Skin of body (tissue), 3 donors: ENCODE measurements around the gene PCLAF. TPM values are rescaled to one million over a fixed set of nuclear protein-coding genes. Genes with fewer than 3 reads are reported as not detected.

ENCODE experiments used
- DNase-seq: peaks from one replicate; lab custom pipeline; 2025; lab: John Stamatoyannopoulos, UW
- small RNA-seq: library from RNA; depleted of rRNA; stranded (forward); fragments of <200 nt; gene quantifications from one replicate; pipeline ENCODE3, GENCODE V24; 2014; ENCODE audit warnings: low replicate concordance
- total RNA-seq: library from RNA; depleted of rRNA; stranded (reverse); fragments of >200 nt; gene quantifications from one replicate; pipeline ENCODE4 v1.2.3, GENCODE V29; 2014

The PCLAF gene
- total RNA-seq, 1 donor from 2014 or later = 21.2 TPM

- DNase-seq = no peak
Observed at GRCh38 chr15:64324165-64324877, 56.9 kb downstream of the PCLAF start.

GRCh38 chr15:64315216-64315615 is 66.0 kb downstream of the PCLAF start:
- no peak for DNase-seq

GRCh38 chr15:64314456-64314855 is 66.8 kb downstream of the PCLAF start:
- no peak for DNase-seq

Small RNA genes lying within 50 kb of the gene (small RNA-seq; reads per million reads assigned to genes)
- not detected for gene RF00554

Other genes starting within 250 kb of the PCLAF start
- gene SNX22, start 229.7 kb downstream of the PCLAF start, total RNA-seq = 0.99 TPM
- 210 TPM for gene PPIB, start 218.4 kb downstream of the PCLAF start, total RNA-seq
- 32.5 TPM for gene CSNK1G1, start 25.3 kb downstream of the PCLAF start, total RNA-seq
- 15.5 TPM for gene TRIP4, start 6.4 kb upstream of the PCLAF start, total RNA-seq
- gene ZNF609, start 79.1 kb upstream of the PCLAF start, total RNA-seq = 22.4 TPM